GM18858 (cell line): ENCODE measurements around the gene GZMM.

ENCODE experiments used
- ATAC-seq: cut with Tn5 transposase; IDR thresholded peaks from one replicate; pipeline ENCODE4 v1.9.1; 2021; ENCODE audit not compliant: unreplicated experiment

The GZMM gene

DNA sequence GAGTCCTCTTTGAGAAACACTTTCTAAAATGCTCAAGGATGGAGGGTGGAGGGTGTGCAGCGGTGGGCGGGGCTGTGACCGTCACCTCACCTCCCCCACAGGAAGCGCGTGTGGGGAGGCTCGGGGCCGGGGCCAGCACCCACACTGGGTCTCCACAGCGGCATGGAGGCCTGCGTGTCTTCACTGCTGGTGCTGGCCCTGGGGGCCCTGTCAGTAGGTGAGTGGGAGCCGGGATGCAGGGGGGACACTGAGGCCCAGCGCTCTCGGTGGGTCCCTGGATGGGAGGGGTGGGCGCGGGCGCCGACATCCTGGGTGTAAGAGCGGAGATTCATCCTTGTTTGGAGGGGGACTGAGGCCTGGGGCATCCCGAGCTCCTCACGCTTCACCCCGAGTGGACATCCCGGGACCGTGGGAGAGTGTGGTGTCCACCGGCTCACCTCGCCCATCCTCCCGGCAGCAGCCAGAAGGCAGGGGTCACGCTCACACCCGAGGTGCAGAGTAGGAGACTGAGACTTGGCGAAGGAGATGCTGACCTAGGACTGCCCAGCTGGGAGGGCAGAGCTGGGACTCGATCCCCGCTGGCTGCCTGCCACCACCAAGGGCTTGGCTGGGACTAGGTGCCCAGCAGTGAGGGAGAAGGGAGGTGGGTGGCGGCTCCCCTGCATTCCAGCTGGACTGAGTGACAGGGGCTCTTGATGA, at the start of gene GZMM:
TSS of gene GZMM (plus strand) at position 144 of the 699 bp plus-strand sequence. CDS start at position 163, 19 bp downstream.
- ATAC-seq, result no peak

DNA sequence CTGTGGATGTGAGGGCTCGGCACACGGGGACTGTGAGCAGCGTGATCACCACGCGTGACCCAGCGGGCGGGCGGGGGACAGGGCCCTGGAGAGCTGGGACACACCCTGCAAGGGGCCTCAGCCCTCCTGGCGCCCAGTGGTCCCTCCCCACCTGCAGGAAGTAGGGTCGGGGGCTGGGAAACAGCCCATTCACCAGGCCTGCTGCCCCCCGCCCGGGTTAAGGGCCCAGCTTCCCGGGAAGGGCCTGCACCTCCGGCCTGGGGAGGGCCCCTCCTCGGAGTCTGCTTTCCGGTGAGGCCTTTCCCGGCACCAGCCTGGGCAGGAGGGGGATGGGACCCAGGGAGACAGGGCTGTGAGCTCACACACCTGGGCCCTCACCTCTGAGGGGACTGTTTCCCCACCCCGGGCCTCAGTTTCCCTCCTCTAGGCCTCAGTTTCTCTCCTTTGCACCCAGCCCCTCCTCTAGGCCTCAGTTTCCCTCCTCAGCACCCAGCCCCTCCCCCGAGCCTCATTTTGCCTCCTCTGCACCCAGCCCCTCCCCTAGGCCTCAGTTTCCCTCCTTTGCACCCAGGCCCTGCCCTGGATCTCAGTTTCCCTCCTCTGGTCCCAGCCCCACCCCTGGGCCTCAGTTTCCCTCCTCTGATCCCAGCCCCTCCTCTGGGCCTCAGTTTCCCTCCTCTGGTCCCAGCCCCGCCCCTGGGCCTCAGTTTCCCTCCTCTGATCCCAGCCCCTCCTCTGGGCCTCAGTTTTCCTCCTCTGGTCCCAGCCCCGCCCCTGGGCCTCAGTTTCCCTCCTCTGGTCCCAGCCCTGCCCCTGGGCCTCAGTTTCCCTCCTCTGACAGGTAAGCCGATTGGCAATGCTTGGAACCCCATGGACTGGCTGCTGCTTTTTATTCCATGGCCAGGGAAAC, 49.4 kb upstream of the GZMM start:
- no peak for ATAC-seq

DNA sequence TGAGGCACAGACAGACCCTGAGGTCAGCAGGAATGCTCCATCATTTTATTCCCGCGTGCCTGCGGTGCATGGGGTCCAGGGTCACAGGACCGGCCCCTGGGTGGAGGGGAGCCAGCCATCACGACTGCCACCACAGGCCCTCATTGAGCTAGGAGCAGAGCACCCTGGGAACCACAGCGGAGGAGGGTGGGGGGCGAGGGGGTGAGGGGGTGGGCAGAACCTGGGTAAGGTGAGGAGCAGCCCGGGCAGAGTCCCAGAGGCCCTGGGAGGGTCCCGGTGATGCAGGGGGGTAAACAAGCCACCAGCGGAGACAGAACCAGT, 48.8 kb upstream of the GZMM start:
- ATAC-seq, result no peak

DNA sequence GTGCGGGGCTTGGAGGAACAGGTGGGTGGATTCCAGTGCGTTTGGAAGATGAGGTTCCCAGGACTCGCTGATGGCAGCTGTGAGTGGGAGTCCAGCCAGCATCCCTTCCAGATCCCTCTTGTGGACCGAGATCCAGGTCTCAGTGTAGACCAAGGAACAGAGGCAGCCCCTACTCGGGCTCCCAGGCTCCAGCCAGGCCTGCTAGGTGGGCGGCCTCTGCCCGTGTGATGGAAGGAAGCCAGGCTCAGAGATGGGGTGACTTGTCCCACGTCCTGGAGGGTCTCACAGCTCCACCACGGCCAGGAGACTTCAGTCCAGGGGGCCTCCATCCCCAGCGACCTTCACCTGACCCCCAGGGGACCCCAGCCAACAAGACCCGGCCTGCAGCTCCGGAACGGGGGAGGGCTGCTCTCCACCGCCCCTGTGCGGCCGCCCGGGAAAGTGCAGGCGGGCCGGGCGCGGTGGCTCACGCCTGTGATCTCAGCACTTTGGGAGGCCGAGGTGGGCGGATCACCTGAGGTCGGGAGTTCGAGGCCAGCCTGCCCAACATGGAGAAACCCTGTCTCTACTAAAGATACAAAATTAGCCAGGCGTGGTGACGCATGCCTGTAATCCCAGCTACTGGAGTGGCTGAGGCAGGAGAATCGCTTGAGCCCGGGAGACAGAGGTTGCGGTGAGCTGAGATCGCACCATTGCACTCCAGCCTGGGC, 48.3 kb upstream of the GZMM start:
- no peak for ATAC-seq

DNA sequence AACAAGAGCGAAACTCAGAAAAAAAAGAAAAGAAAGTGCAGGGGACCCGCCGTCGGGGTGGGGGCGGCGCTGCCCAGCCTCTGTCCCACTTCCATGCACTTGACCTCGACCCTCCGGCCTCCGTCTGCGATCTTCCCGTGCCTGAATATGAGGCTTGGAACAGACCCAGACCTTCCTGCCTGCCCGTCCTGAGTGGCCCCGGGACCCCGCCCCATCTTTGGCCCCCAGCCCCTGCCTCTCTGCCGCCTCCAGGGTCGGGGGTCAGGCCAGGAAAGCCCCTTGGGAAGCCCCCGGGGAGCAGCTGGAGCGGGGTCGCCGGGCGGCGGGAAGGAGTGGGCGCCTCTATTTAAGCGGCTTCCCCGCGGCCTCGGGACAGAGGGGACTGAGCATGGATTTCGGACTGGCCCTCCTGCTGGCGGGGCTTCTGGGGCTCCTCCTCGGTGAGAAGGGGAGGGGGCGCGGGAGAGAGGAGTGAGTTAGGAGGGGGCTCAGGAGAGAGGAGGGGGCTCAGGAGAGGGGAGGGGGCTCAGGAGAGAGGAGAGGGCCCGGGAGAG, 47.7 kb upstream of the GZMM start, which contains the start of gene MADCAM1:
TSS of gene MADCAM1 (plus strand) at position 375 of the 554 bp plus-strand sequence. CDS start at position 389, 14 bp downstream.
- no peak for ATAC-seq

DNA sequence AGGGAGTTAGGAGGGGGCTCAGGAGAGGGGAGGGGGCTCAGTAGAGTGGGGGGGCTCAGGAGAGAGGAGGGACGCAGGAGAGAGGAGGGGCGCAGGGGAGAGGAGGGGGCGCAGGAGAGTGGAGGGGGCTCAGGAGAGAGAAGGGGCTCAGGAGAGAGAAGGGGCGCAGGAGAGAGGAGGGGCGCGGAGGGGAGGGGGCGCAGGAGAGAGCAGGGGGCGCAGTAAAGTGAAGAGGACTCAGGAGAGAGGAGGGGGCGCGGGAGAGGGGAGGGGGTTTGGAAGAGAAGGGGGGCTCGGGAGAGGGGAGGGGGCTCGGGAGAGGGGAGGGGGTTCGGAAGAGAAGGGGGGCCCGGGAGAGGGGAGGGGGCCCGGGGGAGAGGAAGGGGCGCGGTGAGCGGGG, 46.9 kb upstream of the GZMM start:
- ATAC-seq, result no peak

DNA sequence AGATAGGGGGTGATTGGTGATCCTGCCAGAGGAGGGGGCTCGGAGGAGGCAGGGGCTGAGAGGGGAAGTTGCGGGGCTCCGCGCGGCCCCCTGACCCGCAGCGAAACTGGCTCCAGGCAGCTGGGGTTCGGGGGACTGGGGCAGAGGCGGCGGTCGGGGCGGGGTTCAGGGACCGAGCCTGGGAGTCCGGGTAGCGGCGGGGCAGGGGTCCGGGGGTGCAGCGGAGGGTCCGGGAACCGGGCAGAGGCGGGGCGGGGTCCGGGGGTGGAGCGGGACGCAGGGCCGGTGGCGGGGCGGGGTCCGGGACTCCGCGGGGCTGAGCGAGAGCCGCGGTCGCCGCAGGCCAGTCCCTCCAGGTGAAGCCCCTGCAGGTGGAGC, 46.4 kb upstream of the GZMM start:
- no peak for ATAC-seq

DNA sequence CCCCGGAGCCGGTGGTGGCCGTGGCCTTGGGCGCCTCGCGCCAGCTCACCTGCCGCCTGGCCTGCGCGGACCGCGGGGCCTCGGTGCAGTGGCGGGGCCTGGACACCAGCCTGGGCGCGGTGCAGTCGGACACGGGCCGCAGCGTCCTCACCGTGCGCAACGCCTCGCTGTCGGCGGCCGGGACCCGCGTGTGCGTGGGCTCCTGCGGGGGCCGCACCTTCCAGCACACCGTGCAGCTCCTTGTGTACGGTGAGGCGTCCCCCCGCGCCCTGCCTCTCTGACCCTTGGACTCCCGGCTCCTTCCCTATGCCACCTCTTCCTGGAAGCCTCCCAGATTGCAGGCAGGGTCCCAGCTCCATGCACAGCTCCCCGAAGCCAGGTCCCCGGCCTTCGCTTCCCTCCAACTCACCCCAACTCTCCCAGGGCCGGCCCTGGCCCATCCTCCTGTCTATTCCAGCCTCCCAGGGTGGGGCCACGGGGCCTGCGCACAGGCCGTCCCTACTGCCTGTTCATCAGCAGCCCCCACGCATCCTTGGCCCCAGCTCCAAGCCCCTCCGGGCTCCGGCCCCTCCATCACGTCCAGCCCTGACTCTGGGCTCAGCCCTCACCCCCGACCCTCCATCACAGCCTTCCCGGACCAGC, 45.9 kb upstream of the GZMM start:
- ATAC-seq, result no peak

DNA sequence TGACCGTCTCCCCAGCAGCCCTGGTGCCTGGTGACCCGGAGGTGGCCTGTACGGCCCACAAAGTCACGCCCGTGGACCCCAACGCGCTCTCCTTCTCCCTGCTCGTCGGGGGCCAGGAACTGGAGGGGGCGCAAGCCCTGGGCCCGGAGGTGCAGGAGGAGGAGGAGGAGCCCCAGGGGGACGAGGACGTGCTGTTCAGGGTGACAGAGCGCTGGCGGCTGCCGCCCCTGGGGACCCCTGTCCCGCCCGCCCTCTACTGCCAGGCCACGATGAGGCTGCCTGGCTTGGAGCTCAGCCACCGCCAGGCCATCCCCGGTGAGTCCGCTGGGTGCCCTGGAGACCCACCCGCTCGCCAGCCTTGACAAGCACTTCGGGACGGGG, 45.4 kb upstream of the GZMM start:
- no peak for ATAC-seq

DNA sequence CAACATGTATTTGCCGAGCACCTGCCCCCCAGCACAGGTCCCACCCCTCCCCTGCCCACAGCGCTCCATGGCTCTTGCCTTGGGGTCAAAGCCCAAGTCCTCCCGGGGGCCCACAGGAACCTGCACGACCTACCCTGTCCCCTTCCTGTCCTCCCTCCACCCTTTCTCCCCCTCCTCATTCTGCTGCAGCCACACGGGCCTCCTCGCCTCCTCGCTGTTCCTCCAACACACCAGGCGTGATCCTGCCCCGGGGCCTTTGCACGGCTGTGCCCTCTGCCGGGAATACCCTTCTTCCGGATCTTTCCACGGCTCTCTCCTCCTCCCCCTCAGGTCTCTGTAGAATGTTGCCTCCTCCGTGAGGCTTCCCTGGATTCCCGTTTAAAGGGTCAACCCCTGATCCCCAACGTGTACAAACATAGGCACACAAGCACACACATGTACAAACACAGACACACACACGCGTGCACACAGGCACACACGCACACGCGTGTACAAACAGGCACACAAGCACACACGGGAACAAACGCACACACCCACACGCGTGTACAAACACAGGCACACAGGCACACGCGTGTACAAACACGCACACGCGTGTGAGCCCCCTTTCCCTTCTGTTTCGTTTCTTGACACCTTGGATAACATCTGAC, 44.8 kb upstream of the GZMM start:
- no peak for ATAC-seq

DNA sequence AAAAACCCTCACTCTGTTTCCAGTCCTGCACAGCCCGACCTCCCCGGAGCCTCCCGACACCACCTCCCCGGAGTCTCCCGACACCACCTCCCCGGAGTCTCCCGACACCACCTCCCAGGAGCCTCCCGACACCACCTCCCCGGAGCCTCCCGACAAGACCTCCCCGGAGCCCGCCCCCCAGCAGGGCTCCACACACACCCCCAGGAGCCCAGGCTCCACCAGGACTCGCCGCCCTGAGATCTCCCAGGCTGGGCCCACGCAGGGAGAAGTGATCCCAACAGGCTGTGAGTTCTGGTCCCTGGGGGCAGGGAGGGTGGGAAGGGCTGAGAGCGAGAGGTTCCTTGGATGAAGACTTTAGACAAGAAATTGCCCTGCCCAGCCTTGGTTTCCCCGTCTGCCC, 42.2 kb upstream of the GZMM start:
- no peak for ATAC-seq

DNA sequence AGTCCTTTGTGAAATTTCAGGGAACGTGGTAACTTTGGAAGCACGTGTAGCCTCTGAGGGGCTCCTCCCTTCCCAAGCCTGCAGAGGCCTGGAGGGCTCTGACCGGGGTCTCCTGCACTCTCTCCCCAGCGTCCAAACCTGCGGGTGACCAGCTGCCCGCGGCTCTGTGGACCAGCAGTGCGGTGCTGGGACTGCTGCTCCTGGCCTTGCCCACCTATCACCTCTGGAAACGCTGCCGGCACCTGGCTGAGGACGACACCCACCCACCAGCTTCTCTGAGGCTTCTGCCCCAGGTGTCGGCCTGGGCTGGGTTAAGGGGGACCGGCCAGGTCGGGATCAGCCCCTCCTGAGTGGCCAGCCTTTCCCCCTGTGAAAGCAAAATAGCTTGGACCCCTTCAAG, 39.2 kb upstream of the GZMM start:
- no peak for ATAC-seq

DNA sequence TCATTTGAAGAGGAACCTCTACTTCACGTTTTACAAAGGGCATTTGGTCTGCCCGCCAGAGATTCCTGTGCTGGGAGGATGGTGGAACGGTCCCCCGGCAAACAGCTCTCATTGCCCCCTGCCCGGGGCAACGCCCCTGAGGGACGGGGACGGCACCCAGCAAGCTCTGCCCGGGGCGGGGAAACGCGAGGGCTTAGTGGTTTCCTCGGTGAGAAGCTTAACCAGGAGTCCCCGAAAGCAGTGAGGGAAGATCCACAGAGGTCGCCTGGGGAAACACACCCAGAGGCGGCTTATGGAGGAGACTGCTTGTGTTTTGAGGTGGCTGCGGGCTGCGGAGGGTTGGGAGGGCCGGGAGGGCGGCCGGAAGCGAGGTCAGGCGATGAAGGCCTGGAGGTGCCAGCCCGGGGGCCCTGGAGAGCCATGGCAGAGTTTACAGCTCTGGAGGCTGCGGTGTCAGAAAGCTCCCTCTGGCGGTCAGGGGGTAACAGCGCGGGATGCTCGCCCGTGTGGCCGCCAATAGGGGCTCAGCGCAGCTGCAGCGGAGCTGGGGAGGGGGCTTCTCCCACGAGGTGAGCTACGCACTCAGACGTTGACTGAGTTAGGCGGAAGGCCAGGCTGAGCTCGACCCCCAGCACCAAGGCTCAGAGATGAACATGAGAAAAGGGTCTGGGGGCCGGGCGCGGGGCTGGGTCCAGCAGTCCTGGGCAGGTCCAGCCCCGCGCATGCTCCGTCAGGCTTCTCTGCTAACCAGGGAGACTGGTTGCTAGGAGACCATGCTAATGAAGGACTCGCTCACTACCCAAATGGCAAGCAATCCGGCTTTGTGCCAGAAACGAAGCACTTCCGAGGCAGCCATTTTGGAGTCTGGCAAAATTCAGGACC, 37.2 kb upstream of the GZMM start:
- ATAC-seq, result peak; percentile 50

DNA sequence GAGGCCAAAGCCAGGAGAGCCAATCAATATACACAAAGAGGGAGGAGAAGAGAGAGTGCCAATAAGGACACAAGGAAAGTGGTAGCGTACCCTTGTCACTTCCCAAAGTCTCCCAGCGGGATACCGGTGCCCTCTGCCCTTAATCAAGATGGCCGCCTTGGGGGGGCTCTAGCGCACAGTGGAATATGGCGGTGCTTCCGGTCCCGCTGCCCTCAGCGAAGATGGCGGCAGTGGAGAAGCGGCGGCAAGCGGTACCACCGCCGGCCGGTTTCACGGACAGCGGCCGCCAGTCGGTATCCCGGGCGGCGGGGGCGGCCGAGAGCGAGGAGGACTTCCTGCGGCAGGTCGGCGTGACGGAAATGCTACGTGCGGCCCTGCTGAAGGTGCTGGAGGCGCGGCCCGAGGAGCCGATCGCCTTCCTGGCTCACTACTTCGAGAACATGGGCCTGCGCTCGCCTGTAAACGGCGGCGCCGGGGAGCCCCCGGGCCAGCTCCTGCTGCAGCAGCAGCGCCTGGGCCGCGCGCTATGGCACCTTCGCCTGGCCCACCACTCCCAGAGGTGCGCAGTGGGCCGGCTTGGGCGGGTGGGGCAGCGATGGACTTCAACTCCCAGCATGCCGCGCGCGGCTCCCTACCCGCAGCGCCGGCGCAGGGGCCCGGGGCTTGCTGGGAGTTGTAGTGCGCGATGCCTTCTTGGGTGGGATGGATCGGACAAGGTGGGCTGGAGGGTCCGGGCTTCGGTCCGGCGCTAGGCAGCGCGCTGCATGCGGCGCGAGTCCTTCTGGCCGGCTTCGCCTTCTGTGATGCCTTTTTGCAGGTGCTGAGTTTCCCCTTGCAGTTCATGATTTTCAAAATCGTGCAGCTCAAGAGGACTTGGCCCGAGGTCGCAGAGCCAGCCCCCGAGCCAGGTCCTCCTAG, 36.3 kb upstream of the GZMM start, which contains the start of gene TPGS1:
TSS of gene TPGS1 (plus strand) at position 212 of the 918 bp plus-strand sequence. CDS start at position 222, 10 bp downstream.
- ATAC-seq, result peak; percentile 31

DNA sequence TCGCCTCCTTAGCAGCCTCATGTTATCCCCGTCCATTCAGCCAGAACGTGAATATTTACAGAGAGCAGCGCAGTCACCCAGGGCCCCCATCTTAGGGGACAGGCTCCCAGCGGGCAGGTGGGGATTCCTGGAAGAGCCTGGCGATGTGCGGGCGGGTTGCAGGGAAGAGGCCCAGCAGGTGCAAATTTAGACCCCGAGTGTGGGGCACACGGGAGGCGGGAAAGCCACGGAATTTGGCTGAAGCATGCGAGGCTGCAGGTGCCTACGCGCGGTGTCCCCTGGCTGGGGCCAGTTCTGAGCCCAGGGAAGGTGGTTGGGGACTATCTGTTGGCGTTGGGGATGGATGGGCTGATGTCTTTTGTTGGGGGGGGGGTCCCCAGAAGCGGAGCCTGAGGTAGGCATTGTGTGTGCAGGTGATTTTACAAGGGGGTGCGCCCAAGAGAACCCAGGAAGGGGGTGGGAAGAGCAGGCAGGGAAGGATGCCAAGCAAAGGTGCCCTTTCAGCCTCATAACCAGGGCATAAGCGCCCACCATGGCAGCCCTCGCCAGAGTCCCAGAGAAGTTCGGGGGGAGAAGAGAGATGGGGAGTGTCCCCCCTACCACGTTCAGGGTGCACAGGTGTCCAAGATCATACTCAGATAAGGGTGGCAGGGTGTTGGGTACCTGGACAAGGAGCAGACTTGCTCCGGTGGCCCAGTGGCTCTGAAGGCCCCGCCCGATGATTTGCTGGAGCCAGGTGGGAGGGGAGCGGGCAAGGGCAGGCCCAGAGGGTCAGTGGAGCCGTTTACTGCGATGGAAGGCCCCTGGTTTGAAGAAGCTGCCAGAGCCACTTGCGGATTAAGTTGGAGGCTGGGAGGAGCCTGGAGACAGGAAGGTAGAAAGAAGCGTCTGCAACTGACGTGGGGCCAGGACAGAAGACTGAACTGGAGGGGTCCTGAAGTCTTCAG, 35.4 kb upstream of the GZMM start:
- ATAC-seq, result no peak

DNA sequence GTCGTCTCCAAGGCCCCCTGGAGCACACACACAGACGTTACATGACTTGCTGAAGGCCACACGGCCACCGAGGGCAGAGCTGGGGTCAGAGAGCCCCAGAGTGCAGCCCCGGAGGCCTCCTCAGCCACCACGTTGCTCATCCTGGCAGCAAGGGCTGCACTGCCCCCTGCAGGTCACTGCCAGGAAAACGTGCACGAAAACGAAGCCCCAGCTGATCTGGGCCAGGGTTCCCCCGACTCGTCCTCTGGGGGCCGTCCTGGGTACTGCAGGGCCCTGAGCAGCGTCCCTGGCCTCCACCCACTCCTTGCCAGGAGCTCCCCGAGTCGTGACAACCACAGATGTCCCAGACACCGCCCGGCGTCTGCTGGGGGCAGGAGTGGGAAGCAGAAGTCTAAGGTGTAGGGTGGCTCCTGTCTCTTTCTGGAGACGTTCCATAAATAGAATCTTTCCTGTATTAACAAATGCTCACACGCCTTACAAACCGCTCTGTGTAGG, 33.2 kb upstream of the GZMM start:
- no peak for ATAC-seq
